NCI-H2196 treated with DMSO at 0.1 percent for 48 hours (cell line): ENCODE data around the gene DDX20.

Experiments
- DNase-seq: peaks from one replicate; lab custom pipeline; 2025; ENCODE audit not compliant: unreplicated experiment; lab: John Stamatoyannopoulos, UW

Gene DDX20

DNA sequence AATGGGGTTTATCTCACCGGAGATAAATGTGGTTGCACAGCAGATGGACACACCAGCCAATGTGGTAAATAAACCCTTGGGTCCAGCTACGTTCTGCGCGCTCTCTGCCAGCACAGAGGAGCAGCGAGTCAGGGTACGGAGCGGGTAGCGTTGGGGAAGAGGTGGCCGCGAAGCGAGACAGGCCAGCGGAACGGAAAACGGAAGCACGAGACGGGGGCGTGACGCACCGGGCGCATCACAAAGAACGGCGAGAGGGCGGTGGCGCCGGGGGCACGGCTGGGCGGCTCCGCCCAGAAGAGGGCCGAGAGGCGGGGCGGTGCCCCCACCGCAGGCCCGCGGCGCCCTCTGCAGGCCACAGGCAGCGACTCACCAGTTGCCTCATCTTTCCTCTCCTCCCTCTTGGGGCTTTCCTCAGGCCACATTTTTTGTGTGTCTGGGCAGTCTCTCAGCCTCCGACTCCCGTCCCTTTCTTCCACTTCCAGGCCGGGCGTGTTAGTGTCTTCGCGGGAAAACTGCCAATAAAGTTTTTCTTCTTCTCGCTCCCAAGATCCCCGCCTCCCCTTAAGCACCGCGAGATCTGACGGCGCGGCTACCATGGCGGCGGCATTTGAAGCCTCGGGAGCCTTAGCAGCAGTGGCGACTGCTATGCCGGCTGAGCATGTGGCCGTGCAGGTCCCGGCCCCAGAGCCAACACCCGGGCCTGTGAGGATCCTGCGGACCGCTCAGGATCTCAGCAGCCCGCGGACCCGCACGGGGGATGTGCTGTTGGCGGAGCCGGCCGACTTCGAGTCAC lies at the start of gene DDX20:
Gene DDX20, plus strand, starts transcription at position 571 of the 793 bp plus-strand sequence. Its CDS starts 24 bp downstream, at position 595.
- DNase-seq: peak; percentile 97

GRCh38 chr1:111706921-111707320 lies 48.8 kb upstream of the DDX20 start:
- DNase-seq: no peak

- no peak for DNase-seq
These were observed 47.8 kb upstream of the DDX20 start for GRCh38 chr1:111707906-111708305.

- DNase-seq: no peak
These were observed 45.7 kb upstream of the DDX20 start for GRCh38 chr1:111709986-111710385.

DNA sequence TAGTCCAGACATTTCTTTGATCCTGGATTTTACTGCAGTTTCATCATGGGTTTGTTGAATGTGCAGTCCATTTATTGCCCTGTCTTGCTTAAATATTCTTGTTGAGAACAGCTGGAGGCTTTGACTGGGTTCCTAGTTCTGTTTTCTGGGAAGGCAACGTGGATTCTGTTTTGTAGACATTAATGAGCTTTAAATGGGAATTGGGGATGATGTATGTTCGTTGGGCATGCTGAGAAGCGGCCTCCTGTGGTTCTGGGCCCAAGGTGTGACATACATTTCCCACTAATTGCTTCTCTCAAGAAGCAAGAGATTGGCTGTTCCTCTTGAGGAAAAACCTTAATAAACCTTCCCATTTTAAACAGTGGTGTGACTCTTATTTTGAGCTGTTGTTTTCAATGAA lies 39.4 kb upstream of the DDX20 start:
- DNase-seq: no peak

GRCh38 chr1:111717450-111717849 lies 38.3 kb upstream of the DDX20 start:
- no peak for DNase-seq

DNA sequence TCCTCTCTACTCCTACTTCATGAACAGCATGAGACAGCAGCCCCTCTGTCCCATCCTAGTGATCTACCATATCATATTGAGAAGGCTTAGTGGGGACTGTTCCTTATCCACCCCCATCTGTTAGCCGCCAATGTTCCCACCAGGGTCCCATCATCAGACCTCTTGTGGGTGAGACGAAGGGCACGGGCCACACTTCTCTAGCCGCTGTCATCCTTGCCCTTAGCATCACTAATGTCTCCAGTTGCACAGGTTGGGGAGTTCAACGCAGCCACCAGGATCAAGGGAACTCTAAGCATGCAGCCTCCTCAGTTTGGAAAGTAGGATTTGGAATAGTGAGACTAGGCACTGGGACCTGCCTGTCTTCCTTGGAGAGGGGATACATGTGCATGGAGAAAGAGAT lies 36.6 kb upstream of the DDX20 start:
- DNase-seq: no peak

DNA sequence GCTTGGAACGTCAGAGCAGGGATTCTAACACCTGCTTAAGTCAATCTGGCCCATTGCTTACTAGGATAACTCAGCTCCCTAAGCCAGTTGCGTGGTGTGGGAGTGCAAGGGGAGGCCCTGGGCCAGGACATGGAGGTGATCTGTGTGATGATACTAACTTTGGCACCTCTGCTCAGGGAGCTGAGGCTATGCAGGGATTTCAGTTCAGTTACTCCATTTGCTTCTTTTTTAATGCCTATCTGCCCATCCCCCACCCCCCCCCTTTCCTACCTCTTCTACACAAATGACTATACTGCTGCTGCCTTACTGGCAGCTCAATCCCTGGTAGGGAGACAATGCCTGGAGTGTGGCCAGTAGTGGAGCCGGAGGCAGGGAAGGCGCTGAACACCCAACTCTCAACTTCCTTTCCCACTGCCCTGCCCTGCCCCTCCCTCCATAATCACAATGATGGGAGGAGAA lies 36.0 kb upstream of the DDX20 start:
- DNase-seq: no peak

DNA sequence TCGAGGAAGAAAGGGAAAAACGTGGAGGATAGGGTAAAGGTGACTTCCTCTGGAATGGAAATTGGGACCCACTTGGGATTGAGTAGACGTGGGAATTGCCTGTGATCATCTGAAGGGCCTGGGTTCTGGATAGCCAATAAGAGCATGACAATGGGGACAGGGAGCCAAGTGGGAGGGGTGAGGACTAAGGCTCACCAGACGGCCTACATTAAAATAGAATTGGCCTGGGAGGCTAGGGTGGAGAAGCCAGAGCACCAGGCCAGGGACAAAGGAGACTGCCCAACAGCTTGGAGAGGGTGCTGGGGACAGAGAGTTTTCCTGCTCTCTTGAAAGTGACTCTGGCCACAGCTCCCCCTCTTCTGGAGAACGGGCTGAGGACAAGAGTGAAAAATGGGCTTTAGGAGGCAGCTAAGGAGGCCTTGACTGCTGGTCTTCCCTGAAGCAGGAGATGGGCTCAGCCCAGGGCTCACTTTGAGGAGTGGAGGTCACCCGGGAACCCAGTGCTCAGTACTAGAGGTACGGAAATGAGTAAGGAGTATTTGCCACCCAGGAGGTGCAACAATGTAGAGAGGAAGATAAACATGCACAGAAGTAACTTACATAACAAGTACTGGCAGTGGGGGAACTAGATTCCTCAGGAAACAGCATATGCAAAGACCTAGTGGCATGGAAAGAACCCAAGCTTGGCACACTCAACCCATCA lies 35.3 kb upstream of the DDX20 start:
- DNase-seq: no peak

GRCh38 chr1:111720977-111721786 lies 34.5 kb upstream of the DDX20 start:
- DNase-seq: no peak

DNA sequence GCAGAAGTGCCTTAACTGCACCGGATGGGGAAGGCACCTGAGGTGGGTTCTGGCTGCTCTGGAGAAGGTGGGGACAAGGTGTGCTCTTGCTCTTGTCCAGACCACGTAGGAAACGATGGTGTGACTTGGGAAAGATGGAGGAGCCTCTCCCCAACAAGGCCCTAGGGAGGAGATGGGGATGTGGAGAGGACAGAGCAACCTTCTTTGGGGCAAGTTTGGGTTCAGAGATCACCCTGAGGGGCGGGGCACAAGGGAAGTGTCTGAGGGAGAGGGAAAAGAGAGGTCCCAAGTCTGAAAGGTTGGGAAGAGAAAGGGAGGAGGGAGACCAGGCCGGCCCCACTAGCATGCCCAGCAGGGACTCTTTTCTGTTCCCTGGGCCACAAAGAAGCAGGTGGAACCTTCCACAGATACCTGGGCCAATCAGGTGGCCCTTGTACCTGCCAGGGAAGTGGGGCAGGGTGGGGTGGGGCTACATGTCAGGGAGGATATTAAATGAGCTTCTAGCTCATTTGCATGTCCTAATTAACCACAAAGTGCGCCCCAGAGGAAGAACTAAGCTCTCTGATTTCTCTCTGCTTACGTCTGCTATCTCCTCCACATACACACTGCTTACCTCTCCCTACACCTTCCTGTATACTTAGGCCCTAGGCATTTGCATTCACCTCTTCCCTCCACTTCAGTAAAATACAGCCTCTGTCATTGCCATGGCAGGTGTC lies 32.5 kb upstream of the DDX20 start:
- no peak for DNase-seq

DNA sequence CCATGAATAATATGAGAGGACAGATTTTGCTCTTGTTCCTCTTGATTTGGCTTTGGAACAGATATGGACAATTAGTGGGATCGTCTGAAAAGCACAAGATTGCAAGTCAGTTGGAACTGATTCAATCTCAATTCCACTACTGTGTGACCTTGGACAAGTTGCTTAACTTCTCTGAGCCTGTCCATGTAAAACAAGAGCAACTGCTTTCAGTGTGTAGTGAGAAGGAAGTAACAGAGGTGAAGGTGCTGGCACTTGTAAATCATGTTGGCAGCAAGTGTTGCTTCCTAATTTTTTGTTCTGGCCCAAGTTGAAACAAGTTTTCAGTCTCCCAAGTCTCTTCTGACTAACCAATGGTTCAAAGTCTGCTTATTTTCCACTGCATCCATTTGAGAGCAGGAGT lies 31.8 kb upstream of the DDX20 start:
- no peak for DNase-seq

DNA sequence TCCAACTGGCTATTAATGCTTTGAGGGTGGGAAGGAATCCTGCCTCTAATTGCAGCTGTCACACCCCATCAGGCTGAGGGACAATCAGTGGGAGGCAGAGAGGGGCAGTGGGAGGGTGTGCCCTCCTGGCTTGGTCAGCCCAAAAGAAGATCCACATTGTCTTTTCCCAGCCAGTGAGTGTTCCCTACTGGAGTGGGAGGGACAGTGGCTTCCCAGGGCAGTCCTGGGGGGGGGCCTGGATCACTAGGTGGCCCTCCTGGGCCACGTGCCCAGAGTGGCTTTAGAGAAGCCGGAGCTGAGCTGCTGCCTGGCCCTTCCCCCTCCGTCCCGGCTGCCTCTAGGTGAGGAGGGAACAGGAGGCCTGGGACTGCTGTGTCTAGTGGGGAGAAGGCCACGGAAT lies 30.5 kb upstream of the DDX20 start:
- DNase-seq: no peak

DNA sequence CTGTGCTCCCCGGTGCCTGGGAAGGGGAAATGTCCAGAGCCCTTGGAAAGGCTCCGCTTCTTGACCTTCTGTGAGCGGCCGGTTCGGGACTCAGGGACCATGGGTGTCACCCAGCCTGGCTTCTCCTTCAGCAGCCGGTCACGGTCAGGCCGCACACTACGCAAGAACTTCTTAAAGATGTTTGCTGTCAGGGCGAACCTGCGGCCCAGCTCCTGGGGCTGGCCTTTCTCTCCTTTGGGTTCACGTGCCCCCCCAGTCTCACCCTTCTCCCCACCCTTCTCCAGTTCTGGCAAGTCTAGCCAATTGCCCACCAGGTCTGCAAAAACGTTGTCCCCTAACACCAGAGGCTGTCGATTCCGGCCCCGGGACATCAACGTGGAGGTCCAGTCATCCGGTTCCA lies 28.6 kb upstream of the DDX20 start:
- no peak for DNase-seq

DNA sequence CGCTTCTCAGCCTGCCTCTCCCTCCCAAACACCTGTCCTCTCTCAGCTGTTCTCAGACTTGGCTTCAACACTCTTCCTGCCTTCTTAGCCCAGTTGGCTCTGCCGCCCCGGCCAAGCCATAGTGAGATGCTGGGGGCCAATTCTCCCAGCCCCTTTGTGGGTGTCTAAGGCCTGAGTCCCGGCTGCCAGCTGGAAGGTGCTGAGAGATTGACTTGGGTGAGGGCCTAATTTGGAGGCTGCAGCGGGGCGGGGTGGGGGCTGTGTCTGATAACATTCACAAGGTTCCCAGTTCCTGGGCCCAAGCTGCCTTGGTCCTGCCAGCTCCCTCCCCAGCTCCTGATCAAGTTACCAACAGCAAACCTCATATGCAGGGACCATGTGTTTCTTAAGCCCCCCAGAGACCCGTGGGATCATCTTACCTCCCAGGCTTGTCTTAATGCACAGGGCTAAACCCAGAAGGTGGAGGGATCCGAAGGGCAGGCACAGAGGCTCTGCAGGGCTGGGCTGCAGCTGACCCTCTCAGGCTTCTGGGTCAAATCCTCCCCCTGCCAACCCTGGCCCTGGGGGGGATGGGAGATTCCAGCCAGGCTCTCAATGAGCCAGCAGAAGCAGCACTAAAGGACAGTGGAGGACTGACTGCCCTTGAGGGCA lies 26.3 kb upstream of the DDX20 start:
- no peak for DNase-seq

DNA sequence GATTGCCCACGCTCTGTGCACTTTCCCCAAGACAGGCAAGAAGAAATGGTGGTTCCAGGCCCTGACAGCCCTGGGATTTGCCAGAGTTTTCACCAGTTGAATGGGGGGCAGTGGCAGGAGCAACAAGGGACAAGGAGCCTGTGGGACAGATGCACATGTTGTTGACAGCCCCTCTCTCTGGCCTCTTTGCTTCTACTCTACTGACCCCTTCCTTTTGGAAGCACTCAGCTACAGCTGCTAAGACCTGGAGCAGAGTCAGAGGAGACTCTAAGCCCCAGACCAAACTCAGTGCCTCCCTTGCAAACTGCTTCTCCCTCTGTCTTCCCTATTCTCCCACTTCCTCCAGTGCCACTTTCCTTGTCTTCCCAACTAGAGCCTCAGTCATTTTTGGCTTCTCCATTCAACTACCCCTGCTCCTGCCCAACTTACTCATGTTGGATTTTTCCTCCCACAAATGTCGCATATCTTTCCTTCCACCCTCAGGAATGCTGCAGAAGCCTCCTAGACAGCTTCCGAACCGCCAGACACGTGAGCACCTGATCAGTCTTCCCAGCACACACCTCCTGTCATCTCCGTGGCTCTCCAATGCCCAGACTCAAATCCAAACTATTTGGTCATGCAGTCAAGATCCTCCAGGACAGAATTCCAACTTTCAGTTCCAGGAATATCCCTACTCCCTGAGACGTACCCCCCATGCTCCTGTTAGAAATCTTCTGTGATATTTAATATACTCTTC lies 25.6 kb upstream of the DDX20 start:
- DNase-seq: no peak

DNA sequence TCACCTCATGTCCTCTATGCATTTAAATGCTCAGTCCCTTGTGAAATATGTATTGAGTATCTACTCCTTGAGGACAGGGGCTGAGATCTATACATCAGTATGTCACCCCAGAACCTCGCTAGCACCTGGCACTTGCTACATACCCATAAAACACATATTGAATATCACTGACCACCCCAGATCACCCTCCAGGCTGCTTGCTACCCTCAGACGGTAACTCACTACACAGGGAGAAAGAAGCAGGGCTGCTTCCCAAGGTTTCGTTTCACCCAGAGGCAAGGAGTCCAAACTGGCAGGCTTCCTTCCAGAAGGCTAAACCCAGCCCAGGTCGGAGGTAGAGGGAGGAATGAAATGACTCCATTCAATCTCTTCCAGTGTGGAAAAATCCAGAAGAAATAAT lies 25.0 kb upstream of the DDX20 start:
- DNase-seq: no peak

DNA sequence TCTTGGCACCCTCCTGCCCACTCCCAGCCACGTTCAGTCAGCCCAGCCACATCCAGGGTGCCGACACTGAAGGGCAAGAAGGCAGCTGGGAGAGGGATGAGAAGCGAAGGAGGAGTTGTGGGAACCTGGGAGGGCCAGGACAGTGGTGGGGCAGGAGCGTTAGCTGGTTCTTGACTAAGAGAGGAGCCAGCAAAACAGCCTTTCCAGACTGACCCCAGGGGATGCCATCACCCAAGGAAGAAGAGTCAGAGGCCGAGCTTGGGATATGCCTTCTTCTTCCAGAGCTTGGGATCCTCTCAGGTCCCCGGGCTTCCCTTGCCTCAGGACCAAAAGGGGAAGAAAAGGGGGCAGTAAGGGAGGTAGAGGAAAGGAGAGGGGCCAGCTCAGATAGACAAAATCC lies 23.7 kb upstream of the DDX20 start:
- no peak for DNase-seq

GRCh38 chr1:111732718-111733117 lies 23.0 kb upstream of the DDX20 start:
- DNase-seq: no peak
